Thyroid gland (tissue), 4 donors: ENCODE data around the gene MAP1LC3C.

ENCODE experiments used
- POLR2A ChIP-seq, 2 donors: fragments of 450-650 bp; IDR thresholded peaks; one replicate each; pipeline ENCODE4 v1.6.1; 2017; ENCODE audit warnings: antibody characterized with exemption in 2 of 2, mild to moderate bottlenecking in 2 of 2, moderate library complexity in 1 of 2
- TF ChIP-seq, protein P1 (sequence below), 6 experiments: fragments of 200-600 bp in 3 of 6; fragments of 450-650 bp in 3 of 6; sonication (generic) in 3 of 6; IDR thresholded peaks; one replicate each; pipeline ENCODE4 v1.5.1; 2016 to 2019; ENCODE audit warnings: antibody characterized with exemption in 6 of 6, mild to moderate bottlenecking in 2 of 6, inconsistent platforms in 1 of 6, moderate library complexity in 1 of 6

DNA sequence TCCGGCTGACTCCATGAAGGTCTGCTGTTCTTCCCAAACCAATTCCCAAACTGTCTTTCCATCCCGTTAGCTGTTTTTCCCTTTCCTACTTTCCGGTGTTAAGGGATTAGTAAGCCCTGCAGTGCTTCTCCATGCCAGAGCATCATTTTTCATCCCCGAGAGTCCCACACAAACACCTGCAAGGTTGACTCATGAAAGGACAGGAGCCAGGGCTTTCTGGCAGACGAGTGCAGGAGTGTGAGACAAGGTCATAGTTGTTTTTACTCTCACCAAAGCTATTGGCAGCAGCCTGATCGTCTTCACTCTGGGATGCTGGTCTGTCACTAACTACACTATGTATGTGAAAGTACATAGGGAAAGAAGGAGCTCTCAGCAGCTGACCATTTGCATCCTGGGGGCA lies 51.5 kb downstream of the MAP1LC3C start:
- TF ChIP-seq, protein P1, sequence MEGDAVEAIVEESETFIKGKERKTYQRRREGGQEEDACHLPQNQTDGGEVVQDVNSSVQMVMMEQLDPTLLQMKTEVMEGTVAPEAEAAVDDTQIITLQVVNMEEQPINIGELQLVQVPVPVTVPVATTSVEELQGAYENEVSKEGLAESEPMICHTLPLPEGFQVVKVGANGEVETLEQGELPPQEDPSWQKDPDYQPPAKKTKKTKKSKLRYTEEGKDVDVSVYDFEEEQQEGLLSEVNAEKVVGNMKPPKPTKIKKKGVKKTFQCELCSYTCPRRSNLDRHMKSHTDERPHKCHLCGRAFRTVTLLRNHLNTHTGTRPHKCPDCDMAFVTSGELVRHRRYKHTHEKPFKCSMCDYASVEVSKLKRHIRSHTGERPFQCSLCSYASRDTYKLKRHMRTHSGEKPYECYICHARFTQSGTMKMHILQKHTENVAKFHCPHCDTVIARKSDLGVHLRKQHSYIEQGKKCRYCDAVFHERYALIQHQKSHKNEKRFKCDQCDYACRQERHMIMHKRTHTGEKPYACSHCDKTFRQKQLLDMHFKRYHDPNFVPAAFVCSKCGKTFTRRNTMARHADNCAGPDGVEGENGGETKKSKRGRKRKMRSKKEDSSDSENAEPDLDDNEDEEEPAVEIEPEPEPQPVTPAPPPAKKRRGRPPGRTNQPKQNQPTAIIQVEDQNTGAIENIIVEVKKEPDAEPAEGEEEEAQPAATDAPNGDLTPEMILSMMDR (IDR thresholded peaks at IDR 0.05) = no peak
- TF ChIP-seq POLR2A (IDR thresholded peaks at IDR 0.05) = no peak
